Measurements from ENCODE around the gene MTRF1L. TPM values are rescaled to one million over a fixed set of nuclear protein-coding genes. Genes with fewer than 3 reads are reported as not detected.

The MTRF1L gene
- total RNA-seq, 1 experiment from 2014 or later = 19.1 TPM

DNA sequence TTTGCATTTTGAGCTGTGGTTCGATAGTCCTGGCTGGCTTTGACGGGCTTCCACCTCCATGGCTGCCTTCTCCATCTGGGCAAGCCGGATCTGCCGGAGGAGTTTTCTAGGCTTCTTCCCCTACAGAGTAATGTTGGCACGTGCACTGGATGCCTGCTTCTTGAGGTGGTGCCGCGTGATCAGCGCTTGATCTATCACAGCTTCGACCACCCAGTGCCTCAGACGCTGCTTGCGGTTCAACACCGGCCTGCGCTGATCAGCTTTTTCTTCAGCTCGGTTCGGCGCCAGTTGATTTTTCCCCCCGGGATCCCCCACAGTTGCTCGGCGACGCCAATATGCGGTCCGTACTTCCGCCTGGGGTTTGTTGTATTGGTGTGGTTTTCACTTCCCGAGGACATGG, 43.2 kb downstream of the MTRF1L start:
- TF ChIP-seq, protein P1, sequence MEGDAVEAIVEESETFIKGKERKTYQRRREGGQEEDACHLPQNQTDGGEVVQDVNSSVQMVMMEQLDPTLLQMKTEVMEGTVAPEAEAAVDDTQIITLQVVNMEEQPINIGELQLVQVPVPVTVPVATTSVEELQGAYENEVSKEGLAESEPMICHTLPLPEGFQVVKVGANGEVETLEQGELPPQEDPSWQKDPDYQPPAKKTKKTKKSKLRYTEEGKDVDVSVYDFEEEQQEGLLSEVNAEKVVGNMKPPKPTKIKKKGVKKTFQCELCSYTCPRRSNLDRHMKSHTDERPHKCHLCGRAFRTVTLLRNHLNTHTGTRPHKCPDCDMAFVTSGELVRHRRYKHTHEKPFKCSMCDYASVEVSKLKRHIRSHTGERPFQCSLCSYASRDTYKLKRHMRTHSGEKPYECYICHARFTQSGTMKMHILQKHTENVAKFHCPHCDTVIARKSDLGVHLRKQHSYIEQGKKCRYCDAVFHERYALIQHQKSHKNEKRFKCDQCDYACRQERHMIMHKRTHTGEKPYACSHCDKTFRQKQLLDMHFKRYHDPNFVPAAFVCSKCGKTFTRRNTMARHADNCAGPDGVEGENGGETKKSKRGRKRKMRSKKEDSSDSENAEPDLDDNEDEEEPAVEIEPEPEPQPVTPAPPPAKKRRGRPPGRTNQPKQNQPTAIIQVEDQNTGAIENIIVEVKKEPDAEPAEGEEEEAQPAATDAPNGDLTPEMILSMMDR (conservative IDR thresholded peaks at IDR 0.05; ENCODE audit: low read depth, low read length) = no peak
- ChIA-PET POLR2A (ENCODE audit: unreplicated experiment) (no interaction called here), CTCF (no interaction called here)
- Histone ChIP-seq H3K36me3 (ENCODE audit: low read depth, low read length) (no peaks in the 10 kb centered on the region), H3K9ac (ENCODE audit: low read length) (no peak overlapping the region), H3K4me2 (ENCODE audit: low read length) (no peak overlapping the region), H3K27ac (ENCODE audit: low read length) (no peak overlapping the region), H2AFZ (ENCODE audit: low read length) (no peak overlapping the region), H3K27me3 (ENCODE audit: low read length) (no peaks in the 10 kb centered on the region), H3K79me2 (ENCODE audit: low read length) (no peaks in the 10 kb centered on the region), H3K4me1 (ENCODE audit: insufficient read depth, low read length) (no peaks in the 10 kb centered on the region), H3K9me3 (ENCODE audit: low read length) (no peaks in the 10 kb centered on the region), H4K20me1 (ENCODE audit: low read length) (no peaks in the 10 kb centered on the region), H3F3A (ENCODE audit: low read length, unreplicated experiment) (no peaks in the 10 kb centered on the region), H3K4me3 (ENCODE audit: low read length) (no peak overlapping the region), H3K9me2 (replicated peaks; ENCODE audit: low read length) (no peaks in the 10 kb centered on the region)
- BruUV-seq (replicated peaks) = no TSS peak
- intact Hi-C loops (cut with micrococcal nuclease) = no loop called here
- ATAC-seq = no peak
- no peak for DNase-seq

DNA sequence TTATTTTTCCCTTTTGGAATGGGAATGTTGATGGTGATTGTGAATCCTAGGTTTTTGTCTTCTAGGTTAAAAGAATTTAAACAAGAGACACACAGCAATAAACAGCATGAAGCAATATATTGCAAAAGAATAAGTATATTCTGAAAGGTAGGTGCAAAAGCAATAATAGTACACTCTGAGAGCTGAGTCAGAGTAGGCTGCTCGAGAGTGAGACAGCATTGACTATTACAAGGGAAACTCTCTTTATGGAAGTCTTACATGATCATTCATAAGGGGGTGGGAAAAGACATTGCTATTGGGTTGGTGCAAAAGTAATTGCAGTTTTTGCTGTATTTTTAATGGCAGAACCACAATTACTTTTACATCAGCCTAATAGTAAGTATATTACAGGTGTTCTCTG, 44.7 kb downstream of the MTRF1L start:
- TF ChIP-seq EZH2 (IDR thresholded peaks at IDR 0.05; ENCODE audit: low read length, unreplicated experiment) (no peak), EZH2phosphoT487 (IDR thresholded peaks at IDR 0.05; ENCODE audit: borderline replicate concordance, low read length) (no peak)
- TF ChIP-seq, protein P1 (conservative IDR thresholded peaks at IDR 0.05; ENCODE audit: low read depth, low read length) = no peak
- Histone ChIP-seq H3F3A (ENCODE audit: low read length, unreplicated experiment) (no peaks in the 10 kb centered on the region), H3K4me1 (ENCODE audit: insufficient read depth, low read length) (peaks cover 2% of the 10 kb centered on the region; the same call in 1 of the 2 replicates), H2AFZ (ENCODE audit: low read length) (no peak overlapping the region), H3K4me3 (ENCODE audit: low read length) (no peak overlapping the region), H3K27ac (ENCODE audit: low read length) (no peak overlapping the region), H3K9ac (ENCODE audit: low read length) (no peak overlapping the region), H3K36me3 (ENCODE audit: low read depth, low read length) (no peaks in the 10 kb centered on the region), H3K27me3 (ENCODE audit: low read length) (no peaks in the 10 kb centered on the region), H3K79me2 (ENCODE audit: low read length) (no peaks in the 10 kb centered on the region), H3K9me3 (ENCODE audit: low read length) (no peaks in the 10 kb centered on the region), H3K9me2 (replicated peaks; ENCODE audit: low read length) (no peaks in the 10 kb centered on the region), H4K20me1 (ENCODE audit: low read length) (no peaks in the 10 kb centered on the region), H3K4me2 (ENCODE audit: low read length) (no peak overlapping the region)
- no TSS peak for BruUV-seq (replicated peaks)
- POLR2A ChIA-PET (ENCODE audit: unreplicated experiment) = no interaction called here
- CTCF ChIA-PET = no interaction called here
- no peak for DNase-seq
- intact Hi-C loops (cut with micrococcal nuclease) = no loop called here
- no peak for ATAC-seq

DNA sequence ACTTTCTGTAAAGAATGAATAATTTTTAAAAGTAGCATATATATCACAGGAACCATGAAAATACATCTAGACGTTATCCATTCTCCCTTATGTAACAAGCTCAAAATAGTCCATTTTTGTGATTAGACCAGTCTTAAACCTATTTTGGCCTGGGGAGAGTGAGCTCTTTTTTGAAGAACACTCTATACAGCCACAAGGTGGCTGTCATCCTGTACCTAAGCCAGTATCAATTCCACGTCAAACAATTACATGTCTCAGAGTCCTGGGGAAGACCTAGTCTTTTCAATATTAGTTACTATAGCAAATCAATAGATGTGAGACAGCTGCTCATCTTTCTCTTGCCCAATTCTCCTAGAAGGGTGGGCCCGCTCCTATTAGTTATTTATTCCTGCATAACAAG, 48.1 kb downstream of the MTRF1L start:
- Histone ChIP-seq H3K27me3 (ENCODE audit: low read length) (no peaks in the 10 kb centered on the region; the same call in 1 of the 2 replicates), H4K20me1 (ENCODE audit: low read length) (no peaks in the 10 kb centered on the region), H3K9me3 (ENCODE audit: low read length) (no peaks in the 10 kb centered on the region), H3K27ac (ENCODE audit: low read length) (no peak overlapping the region), H2AFZ (ENCODE audit: low read length) (no peak overlapping the region), H3K9me2 (replicated peaks; ENCODE audit: low read length) (no peaks in the 10 kb centered on the region), H3K4me2 (ENCODE audit: low read length) (no peak overlapping the region), H3K9ac (ENCODE audit: low read length) (no peak overlapping the region), H3K4me3 (ENCODE audit: low read length) (no peak overlapping the region), H3K4me1 (ENCODE audit: insufficient read depth, low read length) (peaks cover 15% of the 10 kb centered on the region; the same call in 1 of the 2 replicates), H3K36me3 (ENCODE audit: low read depth, low read length) (no peaks in the 10 kb centered on the region), H3K79me2 (ENCODE audit: low read length) (no peaks in the 10 kb centered on the region), H3F3A (ENCODE audit: low read length, unreplicated experiment) (no peaks in the 10 kb centered on the region)
- CTCF ChIA-PET = interaction anchor here (0.6 to 0.7 kb wide), 3 partner anchors 23 to 358 kb away, joined by 3 to 6 read pairs (median 3); no protein-coding TSS in a partner anchor
- no TSS peak for BruUV-seq (replicated peaks)
- ATAC-seq = peak; percentile 60
- intact Hi-C loops (cut with micrococcal nuclease) = loop anchor here (1.0 kb wide), 1 partner anchor 70 kb away; no protein-coding TSS in a partner anchor
- peak; percentile 24 for DNase-seq
- TF ChIP-seq EZH2 (IDR thresholded peaks at IDR 0.05; ENCODE audit: low read length, unreplicated experiment) = no peak
- TF ChIP-seq EZH2phosphoT487 (IDR thresholded peaks at IDR 0.05; ENCODE audit: borderline replicate concordance, low read length) = no peak
- TF ChIP-seq, protein P1 (conservative IDR thresholded peaks at IDR 0.05; ENCODE audit: low read depth, low read length) = peak; percentile 41; the same call in 1 of the 2 replicates
- POLR2A ChIA-PET (ENCODE audit: unreplicated experiment) = no interaction called here

All from PC-3 (cell line).